ENCODE data around the gene GLRX5.

GRCh38 chr14:95541932-95542930, 7.4 kb downstream of the GLRX5 start:
- TF ChIP-seq CTCF (IDR thresholded peaks at IDR 0.05): no peak
- no peak for TF ChIP-seq POLR2A (IDR thresholded peaks at IDR 0.05)

Data from uterus (tissue), 2 donors.